GM21619 (cell line): ENCODE data around the gene ADCY1.

ENCODE experiments used
- ATAC-seq: cut with Tn5 transposase; IDR thresholded peaks from one replicate; pipeline ENCODE4 v1.9.1; 2021; ENCODE audit not compliant: unreplicated experiment

Gene ADCY1

GRCh38 chr7:45623157-45623556, 49.0 kb downstream of the ADCY1 start:
- no peak for ATAC-seq

GRCh38 chr7:45623740-45624391, 49.7 kb downstream of the ADCY1 start:
- no peak for ATAC-seq

GRCh38 chr7:45624392-45624760, 50.2 kb downstream of the ADCY1 start:
- no peak for ATAC-seq

DNA sequence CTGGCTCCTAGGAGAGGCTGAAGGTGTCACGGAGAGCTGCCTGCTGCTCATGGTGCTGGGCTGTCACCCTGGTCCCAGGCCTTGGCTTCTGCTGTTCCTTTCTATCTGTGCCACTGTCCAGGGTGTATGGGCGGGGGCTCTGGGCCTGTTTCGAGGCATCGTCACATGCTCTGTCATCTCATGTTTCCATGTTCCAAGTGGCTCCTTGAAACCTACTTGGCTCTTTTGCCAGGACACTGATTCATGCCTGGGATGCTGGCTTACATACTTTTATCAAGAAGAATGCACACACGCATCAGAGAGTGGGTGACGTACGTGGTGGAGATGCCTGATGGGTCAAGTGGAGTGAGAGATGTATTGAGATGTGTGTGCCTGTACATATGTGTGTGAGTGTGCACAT, 50.9 kb downstream of the ADCY1 start:
- no peak for ATAC-seq

- no peak for ATAC-seq
Observed at GRCh38 chr7:45625714-45626440, 51.7 kb downstream of the ADCY1 start.

- ATAC-seq = no peak
Observed at GRCh38 chr7:45626441-45627430, 52.6 kb downstream of the ADCY1 start.

- no peak for ATAC-seq
Observed at GRCh38 chr7:45627691-45628456, 53.7 kb downstream of the ADCY1 start.

- ATAC-seq = no peak
Observed at GRCh38 chr7:45631569-45631968, 57.4 kb downstream of the ADCY1 start.

DNA sequence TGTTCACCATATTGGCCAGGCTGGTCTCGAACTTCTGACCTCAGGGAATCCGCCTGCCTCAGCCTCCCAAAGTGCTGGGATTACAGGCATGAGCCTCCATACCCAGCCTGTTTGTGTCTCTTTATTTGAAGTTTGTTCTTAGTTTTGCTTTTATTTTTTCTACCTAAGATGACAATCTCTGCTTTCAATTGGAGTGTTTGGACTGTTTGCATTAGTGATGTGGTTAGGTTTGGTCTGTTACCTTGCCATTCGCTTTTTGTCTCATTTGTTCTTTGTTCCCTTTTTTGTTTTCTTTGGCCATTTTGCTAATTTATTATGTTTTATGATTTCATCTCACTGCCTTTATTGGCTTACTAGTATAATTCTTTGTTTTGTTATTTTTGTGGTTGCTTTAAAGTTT, 62.6 kb downstream of the ADCY1 start:
- no peak for ATAC-seq

- ATAC-seq = no peak
Observed at GRCh38 chr7:45638916-45639315, 64.7 kb downstream of the ADCY1 start.

DNA sequence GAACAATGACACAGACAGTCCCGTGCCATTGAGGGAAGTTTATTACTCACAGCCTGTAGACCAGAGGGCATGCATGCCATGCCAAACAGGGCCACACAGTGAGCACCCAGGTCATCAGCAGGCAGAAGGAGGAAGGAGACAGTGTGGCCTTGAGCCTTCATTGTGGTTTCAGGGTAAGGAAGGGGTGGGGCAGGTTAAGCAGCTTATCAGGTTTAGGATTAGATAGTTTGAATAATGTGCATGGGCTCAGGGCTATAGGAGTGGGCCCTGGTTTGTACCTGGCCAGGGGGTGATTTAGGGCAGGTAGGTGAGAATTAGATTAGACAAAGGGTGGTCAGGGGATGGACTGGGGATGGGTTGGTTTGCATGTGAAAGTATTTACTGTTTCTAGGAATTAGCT, 67.9 kb downstream of the ADCY1 start:
- no peak for ATAC-seq

DNA sequence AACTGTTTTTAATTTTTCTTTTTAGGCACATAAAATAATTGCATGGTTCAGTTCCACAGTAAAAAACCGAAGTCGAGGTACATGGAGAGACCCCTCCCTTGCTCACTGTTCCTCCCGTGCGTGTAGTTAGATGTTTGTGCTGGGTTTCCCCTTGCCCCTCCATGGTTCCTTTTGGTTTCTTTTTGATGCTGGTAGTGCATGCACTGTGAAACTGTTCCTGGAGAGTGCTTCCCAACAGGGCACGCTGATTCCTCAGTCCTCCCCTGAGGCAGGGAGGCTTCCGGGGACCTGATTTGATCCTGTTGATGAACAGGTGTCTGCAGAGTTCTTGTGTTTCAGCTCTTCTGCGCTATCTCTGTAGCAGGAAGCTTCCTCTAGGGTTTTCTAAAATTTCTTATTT, 69.5 kb downstream of the ADCY1 start:
- ATAC-seq = peak; percentile 58

GRCh38 chr7:45644237-45644636, 70.1 kb downstream of the ADCY1 start:
- ATAC-seq = no peak

DNA sequence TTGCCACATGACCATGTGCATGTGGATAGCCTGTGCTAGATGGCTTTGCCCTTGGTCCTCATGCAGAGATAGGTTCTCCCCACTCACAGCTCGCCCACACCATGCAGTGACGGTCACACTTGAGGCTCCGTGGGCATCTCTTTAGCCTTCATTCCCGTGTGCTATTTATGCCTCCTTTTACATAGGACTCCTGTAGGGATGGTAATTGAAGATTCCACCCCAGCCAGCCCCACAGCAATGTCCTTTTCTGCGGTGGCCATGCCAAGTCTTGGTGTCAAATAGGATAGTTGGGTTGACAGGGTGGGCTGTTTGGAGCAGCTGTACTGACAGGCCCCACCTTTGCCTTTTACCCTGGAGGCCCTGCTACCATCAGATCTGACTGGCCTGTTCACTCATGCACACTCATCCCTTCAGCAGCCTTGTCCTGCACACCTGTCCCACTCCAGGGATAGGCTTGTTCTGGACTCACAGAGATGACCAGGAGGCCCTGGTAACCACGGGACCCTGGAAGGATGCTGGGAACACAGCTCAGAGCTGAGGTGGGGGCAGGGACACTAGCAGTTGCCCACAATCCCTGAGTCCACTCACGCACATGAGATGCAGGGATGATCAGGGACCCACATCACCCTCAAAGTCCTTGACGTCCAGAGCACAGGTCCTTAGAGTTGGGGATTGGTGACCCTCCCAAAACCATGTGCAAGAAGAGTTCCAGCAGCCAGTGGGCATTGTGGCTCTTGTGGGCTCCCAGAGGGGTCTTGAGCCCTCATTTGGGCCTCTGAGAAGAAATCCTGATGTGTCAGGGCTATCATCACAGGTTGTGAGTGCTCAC, 71.2 kb downstream of the ADCY1 start:
- ATAC-seq = no peak

DNA sequence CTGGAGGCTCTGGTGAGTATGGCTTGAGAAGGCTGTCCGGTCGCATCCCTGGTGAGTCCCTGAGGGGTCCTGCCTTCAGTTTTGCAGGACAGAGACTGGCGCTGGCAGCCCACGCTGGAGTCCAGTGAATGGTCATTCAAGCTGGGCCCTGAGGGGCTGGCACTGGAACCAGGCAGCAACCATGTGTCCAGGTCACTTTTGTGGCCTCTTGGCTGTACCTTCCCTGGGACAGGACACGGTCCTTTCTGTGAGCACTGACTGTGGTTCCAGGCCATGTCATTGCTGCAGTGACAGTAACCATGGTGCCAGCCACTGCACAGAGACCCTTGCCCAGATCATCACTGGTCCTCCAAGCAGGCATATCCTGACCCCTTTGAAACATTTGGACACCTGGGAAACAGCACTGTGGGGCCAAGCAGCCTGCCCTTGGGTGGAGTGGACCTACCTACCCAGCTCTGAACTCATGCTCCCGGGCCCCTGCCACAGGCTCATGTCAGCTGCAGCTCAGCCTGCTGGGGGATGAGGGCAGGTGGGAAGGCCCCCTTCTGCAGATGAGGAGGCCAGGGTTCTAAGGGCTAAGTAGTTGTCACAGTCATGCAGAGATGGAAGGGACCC, 72.1 kb downstream of the ADCY1 start:
- no peak for ATAC-seq

DNA sequence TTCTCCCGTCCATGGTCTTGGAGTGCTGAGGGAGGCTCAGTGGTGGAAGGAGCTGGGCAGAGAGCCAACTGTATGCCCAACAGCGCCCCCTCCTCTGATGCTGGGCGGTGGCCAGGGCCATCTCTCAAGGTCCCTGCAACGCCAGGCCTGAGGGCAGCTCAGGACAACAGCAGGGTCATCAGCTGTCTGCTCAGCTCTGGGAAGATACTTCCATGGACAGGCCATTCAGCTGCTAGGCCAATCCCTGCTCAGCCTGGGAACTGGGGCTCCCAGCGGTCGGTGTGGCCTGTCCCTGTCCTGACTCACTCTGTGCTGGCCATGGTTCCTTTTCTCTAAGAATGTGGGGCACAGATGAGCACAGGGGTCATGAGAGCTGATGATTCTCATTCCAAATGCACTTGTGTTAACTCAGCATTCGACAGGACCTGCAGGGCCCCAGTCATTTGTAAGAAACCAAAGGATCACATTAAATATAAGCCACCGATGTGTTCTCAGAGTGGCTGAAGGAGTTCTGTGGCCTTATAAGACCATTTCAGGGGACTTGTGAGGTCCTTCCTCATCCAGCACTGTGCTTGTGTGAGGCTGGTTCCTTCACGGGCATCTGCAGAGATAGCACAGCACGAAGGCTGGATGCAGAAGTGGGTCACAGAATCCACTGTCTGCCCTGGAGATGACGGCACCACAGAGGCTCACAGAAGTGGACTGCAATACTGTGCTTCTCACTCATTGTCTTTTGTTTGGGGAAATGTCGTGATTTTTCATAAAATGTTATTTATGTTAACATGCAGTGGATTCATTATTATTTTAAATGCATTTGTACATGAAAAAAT, 73.0 kb downstream of the ADCY1 start:
- no peak for ATAC-seq

DNA sequence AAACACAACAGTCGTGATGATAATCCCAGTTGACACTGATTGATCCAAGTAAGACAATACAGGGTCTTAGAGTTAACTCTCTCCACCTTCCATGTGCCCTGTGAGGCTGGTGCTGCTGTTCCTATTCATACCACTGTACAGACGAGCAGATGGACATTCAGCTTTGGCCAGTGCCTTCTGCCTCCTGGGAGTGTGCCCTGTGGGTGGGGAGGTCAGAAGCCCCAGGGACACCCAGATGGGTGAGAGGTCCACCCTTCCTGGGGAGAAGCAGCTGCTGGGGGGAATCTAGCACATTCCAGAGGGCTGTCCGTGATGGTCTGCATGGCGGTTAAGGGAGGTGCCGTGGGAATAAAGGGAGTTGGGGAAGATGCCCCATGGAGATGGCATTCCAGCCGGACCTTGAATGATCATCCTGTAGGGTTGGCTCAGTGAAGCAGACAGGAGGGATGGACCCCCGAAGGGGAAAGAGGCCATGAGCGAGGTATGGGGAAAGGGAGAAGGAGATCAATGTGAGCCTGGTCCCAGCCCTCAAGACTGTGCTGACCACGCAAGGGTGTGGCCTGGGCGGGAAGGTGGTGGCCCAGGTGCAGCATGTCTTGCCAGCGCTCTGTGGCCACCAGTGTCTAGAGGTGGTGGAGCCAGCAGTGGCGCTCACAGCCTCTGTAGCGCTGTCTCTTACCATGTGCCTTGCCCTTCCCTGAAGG, 74.0 kb downstream of the ADCY1 start:
- ATAC-seq = no peak

- no peak for ATAC-seq
Observed at GRCh38 chr7:45648671-45648995, 74.5 kb downstream of the ADCY1 start.
